K562 (cell line): ENCODE data around the gene ZMAT3. TPM values are rescaled to one million over a fixed set of nuclear protein-coding genes. Genes with fewer than 3 reads are reported as not detected.

ENCODE experiments used
- ARID1B ChIP-seq: fragments of 450-650 bp; IDR thresholded peaks from 2 replicates; pipeline ENCODE4 v1.6.1; 2016; ENCODE audit warnings: antibody characterized with exemption, mild to moderate bottlenecking, inconsistent platforms
- ATF7 ChIP-seq: fragments of 450-650 bp; IDR thresholded peaks from 2 replicates; pipeline ENCODE4 v1.7.1; 2014; ENCODE audit warnings: mild to moderate bottlenecking, moderate library complexity
- CBFA2T3 ChIP-seq: fragments of 450-650 bp; IDR thresholded peaks from 2 replicates; pipeline ENCODE4 v1.6.1; 2017
- CTBP1 ChIP-seq: fragments of 450-650 bp; IDR thresholded peaks from 2 replicates; pipeline ENCODE4 v1.6.1; 2016; ENCODE audit warnings: borderline replicate concordance
- E2F6 ChIP-seq, 2 experiments: IDR thresholded peaks; 2 replicates each; pipeline ENCODE4 v1.6.1; 2011; ENCODE audit warnings: borderline replicate concordance in 1 of 2, control low read depth in 1 of 2, low read depth in 1 of 2, low read length in 1 of 2, mild to moderate bottlenecking in 1 of 2, mixed read lengths in 1 of 2, moderate library complexity in 1 of 2; ENCODE audit not compliant: insufficient read depth in 1 of 2, insufficient read length in 1 of 2, poor library complexity in 1 of 2, severe bottlenecking in 1 of 2; ENCODE audit errors: extremely low read depth in 1 of 2
- KDM2B ChIP-seq: fragments of 250-450 bp; sonication (Bioruptor Pico); IDR thresholded peaks from 2 replicates; pipeline ENCODE4 v1.8.0; 2021; ENCODE audit warnings: mild to moderate bottlenecking, moderate library complexity
- ZNF121 ChIP-seq: sonication (generic); formaldehyde crosslinking; conservative IDR thresholded peaks from 2 replicates; pipeline ENCODE4 v1.8.0; 2022; ENCODE audit warnings: missing genetic modification reagents
- polyA plus RNA-seq, 8 experiments: library from polyadenylated mRNA; depleted of rRNA in 4 of 8; stranded (reverse) in 5 of 8; unstranded in 3 of 8; fragments of >200 nt; fragmentation: Nextera tagmentation in 2 of 8; fragmentation: Illumina TruSeq in 1 of 8; extraction: Ambion mirVana in 2 of 8; extraction: Trizol in 1 of 8; gene quantifications; 2 replicates each; pipeline versions ENCODE4 v1.2.1 to v1.2.3, GENCODE V29; 2011 to 2014; ENCODE audit warnings: inconsistent platforms in 1 of 8, missing spikeins in 1 of 8
- total RNA-seq, 7 experiments: library from RNA; depleted of rRNA in 6 of 7; stranded (reverse); fragments of >200 nt in 6 of 7; fragmentation: Illumina TruSeq in 2 of 7; extraction: Trizol in 2 of 7; gene quantifications; 2 replicates each; pipeline versions ENCODE4 v1.2.1 to v1.2.3, GENCODE V29; 2011 to 2021; ENCODE audit warnings: low replicate concordance in 1 of 7
- TF ChIP-seq, protein P1 (sequence below), 2 experiments: fragments of 150-350 bp in 1 of 2; IDR thresholded peaks; 2 replicates each; pipeline ENCODE4 v1.6.1; 2012 to 2016; ENCODE audit warnings: low read depth in 2 of 2, low read length in 2 of 2, mild to moderate bottlenecking in 1 of 2, moderate library complexity in 1 of 2
- TF ChIP-seq, protein P2 (sequence below), 2 experiments: fragments of 450-650 bp in 1 of 2; sonication (generic) in 1 of 2; formaldehyde crosslinking in 1 of 2; IDR thresholded peaks in 1 of 2; conservative IDR thresholded peaks in 1 of 2; 2 replicates each; pipeline versions ENCODE4 v1.6.1 to v1.8.1; 2016 to 2023; ENCODE audit warnings: mild to moderate bottlenecking in 2 of 2, moderate library complexity in 2 of 2, inconsistent platforms in 1 of 2, missing genetic modification reagents in 1 of 2

Gene ZMAT3
- total and polyA plus RNA-seq, 9 of the 15 experiments (the other 6 are each of a cell fraction or from before 2014, with no cell fraction given) = 0.87 to 5.1 (median 3.9) TPM

- TF ChIP-seq, protein P1, sequence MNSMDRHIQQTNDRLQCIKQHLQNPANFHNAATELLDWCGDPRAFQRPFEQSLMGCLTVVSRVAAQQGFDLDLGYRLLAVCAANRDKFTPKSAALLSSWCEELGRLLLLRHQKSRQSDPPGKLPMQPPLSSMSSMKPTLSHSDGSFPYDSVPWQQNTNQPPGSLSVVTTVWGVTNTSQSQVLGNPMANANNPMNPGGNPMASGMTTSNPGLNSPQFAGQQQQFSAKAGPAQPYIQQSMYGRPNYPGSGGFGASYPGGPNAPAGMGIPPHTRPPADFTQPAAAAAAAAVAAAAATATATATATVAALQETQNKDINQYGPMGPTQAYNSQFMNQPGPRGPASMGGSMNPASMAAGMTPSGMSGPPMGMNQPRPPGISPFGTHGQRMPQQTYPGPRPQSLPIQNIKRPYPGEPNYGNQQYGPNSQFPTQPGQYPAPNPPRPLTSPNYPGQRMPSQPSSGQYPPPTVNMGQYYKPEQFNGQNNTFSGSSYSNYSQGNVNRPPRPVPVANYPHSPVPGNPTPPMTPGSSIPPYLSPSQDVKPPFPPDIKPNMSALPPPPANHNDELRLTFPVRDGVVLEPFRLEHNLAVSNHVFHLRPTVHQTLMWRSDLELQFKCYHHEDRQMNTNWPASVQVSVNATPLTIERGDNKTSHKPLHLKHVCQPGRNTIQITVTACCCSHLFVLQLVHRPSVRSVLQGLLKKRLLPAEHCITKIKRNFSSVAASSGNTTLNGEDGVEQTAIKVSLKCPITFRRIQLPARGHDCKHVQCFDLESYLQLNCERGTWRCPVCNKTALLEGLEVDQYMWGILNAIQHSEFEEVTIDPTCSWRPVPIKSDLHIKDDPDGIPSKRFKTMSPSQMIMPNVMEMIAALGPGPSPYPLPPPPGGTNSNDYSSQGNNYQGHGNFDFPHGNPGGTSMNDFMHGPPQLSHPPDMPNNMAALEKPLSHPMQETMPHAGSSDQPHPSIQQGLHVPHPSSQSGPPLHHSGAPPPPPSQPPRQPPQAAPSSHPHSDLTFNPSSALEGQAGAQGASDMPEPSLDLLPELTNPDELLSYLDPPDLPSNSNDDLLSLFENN (IDR thresholded peaks at IDR 0.05; ENCODE audit: low read depth in 2 of 2, low read length in 2 of 2) = no peak
- TF ChIP-seq ATF7 (no peak), CTBP1 (peak; percentile 58), CBFA2T3 (peak; percentile 36), ZNF121 (CRISPR knock-in tag) (no peak), E2F6 (IDR thresholded peaks at IDR 0.05; ENCODE audit: borderline replicate concordance in 1 of 2, extremely low read depth in 1 of 2, insufficient read depth in 1 of 2, insufficient read length in 1 of 2, low read depth in 1 of 2, low read length in 1 of 2, poor library complexity in 1 of 2, severe bottlenecking in 1 of 2) (no peak), ARID1B (0 out of 2 replicates have a peak, but pooled peaks have one; percentile 16), KDM2B (CRISPR knock-in tag) (no peak)
- TF ChIP-seq, protein P2, sequence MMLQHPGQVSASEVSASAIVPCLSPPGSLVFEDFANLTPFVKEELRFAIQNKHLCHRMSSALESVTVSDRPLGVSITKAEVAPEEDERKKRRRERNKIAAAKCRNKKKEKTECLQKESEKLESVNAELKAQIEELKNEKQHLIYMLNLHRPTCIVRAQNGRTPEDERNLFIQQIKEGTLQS (IDR thresholded peaks at IDR 0.05) = 0 out of 2 replicates have a peak, but pooled peaks have one; percentile 28
- TF ChIP-seq, protein P2 (CRISPR knock-in tag; conservative IDR thresholded peaks at IDR 0.05) = no peak
Measured at GRCh38 chr3:179079537-179079936, 7.9 kb upstream of the ZMAT3 start (continued).
